HG03565 (cell line): ENCODE measurements around the gene MYO1D.
"Not testable (repeated sequence)": the region's sequence is repeated elsewhere in the genome, so short reads cannot be mapped to it uniquely, and the experiment has no call there.

Source experiments
- ATAC-seq: cut with Tn5 transposase; IDR thresholded peaks from one replicate; pipeline ENCODE4 v1.9.1; 2021; ENCODE audit warnings: mild to moderate bottlenecking, moderate library complexity; ENCODE audit not compliant: unreplicated experiment

The MYO1D gene

GRCh38 chr17:32896647-32897258 lies 19.8 kb upstream of the MYO1D start:
- ATAC-seq: no peak

GRCh38 chr17:32894245-32894644 lies 17.3 kb upstream of the MYO1D start:
- ATAC-seq: no peak

GRCh38 chr17:32887410-32887809 lies 10.5 kb upstream of the MYO1D start:
- ATAC-seq: not testable (repeated sequence)

- not testable (repeated sequence) for ATAC-seq
These were observed 10.0 kb upstream of the MYO1D start for GRCh38 chr17:32886951-32887350.

- ATAC-seq: no peak
These were observed 5.8 kb upstream of the MYO1D start for GRCh38 chr17:32882734-32883133.

GRCh38 chr17:32882029-32882428 lies 5.1 kb upstream of the MYO1D start:
- ATAC-seq: no peak

GRCh38 chr17:32880671-32881453 lies 3.9 kb upstream of the MYO1D start:
- no peak for ATAC-seq

- no peak for ATAC-seq
These were observed 2.2 kb upstream of the MYO1D start for GRCh38 chr17:32879134-32879533.

GRCh38 chr17:32878211-32878610 lies 1.3 kb upstream of the MYO1D start:
- ATAC-seq: no peak

- ATAC-seq: peak; percentile 76
These were observed 340 bp upstream of the MYO1D start for GRCh38 chr17:32877164-32877764.

- no peak for ATAC-seq
These were observed 954 bp downstream of the MYO1D start for GRCh38 chr17:32875923-32876416.

GRCh38 chr17:32875230-32875917 lies 1.6 kb downstream of the MYO1D start:
- ATAC-seq: no peak

- ATAC-seq: no peak
These were observed 3.8 kb downstream of the MYO1D start for GRCh38 chr17:32873114-32873513.

GRCh38 chr17:32871746-32872145 lies 5.2 kb downstream of the MYO1D start:
- no peak for ATAC-seq

GRCh38 chr17:32870969-32871368 lies 6.0 kb downstream of the MYO1D start:
- no peak for ATAC-seq

- no peak for ATAC-seq
These were observed 6.8 kb downstream of the MYO1D start for GRCh38 chr17:32870027-32870670.

- no peak for ATAC-seq
These were observed 7.4 kb downstream of the MYO1D start for GRCh38 chr17:32869345-32870026.

GRCh38 chr17:32865141-32865540 lies 11.8 kb downstream of the MYO1D start:
- ATAC-seq: no peak

GRCh38 chr17:32863559-32863958 lies 13.4 kb downstream of the MYO1D start:
- ATAC-seq: no peak

GRCh38 chr17:32862940-32863339 lies 14.0 kb downstream of the MYO1D start:
- no peak for ATAC-seq
